AG09309 (cell line): ENCODE measurements around the gene NKAPL.

Experiments
- DNase-seq: peaks from one replicate; pipeline ENCODE4 v3.0.0-alpha.2; 2010; ENCODE audit warnings: low read depth
- H3K4me3 ChIP-seq: 2 replicates; pipeline ENCODE4 v1.5.1; 2011; ENCODE audit warnings: mild to moderate bottlenecking, low read depth, low read length, moderate library complexity; ENCODE audit not compliant: control insufficient read depth
- TF ChIP-seq, protein P1 (sequence below): IDR thresholded peaks from 2 replicates; pipeline ENCODE4 v1.5.1; 2011; ENCODE audit warnings: mild to moderate bottlenecking, low read depth, low read length, inconsistent platforms; ENCODE audit not compliant: insufficient read depth, control insufficient read depth; ENCODE audit errors: missing control alignments

NKAPL gene

DNA sequence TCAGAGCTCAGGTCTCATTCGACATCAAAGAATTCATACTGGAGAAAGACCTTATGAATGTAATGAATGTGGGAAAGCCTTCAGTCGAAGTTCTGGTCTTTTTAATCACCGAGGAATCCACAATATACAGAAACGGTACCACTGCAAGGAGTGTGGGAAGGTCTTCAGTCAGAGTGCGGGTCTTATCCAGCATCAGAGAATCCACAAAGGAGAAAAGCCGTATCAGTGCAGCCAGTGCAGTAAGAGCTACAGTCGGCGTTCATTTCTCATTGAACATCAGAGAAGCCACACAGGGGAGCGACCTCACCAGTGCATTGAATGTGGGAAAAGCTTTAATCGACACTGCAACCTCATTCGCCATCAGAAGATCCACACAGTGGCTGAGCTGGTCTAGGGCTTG, 26.3 kb upstream of the NKAPL start:
- DNase-seq: no peak

DNA sequence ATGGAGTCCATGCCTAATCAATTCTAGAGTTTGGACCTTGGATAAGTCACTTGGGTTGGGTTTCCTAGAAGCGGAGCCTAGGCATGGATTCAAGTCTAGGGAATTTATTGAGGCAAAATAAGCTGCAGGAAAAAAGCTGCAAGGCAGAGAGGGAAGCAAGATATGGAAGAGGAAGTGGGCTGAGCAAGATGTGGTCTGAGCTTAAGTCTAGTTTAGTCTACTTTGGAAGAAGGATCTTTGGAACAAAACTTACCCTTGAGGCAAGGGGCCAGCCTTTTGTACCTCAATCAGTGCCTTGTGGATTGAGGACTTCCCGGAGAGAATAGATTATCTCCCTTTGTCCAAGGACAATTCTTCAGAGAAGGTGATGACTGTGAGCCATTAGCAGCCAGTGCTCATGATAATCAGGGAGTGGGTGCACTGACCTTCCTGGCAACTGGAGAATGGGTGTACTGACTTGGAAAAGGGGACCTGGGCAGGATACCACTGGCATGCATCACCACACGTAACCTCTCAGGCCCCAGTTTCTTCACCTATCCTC, 23.1 kb upstream of the NKAPL start:
- TF ChIP-seq, protein P1, sequence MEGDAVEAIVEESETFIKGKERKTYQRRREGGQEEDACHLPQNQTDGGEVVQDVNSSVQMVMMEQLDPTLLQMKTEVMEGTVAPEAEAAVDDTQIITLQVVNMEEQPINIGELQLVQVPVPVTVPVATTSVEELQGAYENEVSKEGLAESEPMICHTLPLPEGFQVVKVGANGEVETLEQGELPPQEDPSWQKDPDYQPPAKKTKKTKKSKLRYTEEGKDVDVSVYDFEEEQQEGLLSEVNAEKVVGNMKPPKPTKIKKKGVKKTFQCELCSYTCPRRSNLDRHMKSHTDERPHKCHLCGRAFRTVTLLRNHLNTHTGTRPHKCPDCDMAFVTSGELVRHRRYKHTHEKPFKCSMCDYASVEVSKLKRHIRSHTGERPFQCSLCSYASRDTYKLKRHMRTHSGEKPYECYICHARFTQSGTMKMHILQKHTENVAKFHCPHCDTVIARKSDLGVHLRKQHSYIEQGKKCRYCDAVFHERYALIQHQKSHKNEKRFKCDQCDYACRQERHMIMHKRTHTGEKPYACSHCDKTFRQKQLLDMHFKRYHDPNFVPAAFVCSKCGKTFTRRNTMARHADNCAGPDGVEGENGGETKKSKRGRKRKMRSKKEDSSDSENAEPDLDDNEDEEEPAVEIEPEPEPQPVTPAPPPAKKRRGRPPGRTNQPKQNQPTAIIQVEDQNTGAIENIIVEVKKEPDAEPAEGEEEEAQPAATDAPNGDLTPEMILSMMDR: no peak
- H3K4me3 ChIP-seq: no peak overlapping the region
- no peak for DNase-seq

More for the DNA sequence above, 26.3 kb upstream of the NKAPL start:
- no peak overlapping the region for H3K4me3 ChIP-seq
- TF ChIP-seq, protein P1: no peak

DNA sequence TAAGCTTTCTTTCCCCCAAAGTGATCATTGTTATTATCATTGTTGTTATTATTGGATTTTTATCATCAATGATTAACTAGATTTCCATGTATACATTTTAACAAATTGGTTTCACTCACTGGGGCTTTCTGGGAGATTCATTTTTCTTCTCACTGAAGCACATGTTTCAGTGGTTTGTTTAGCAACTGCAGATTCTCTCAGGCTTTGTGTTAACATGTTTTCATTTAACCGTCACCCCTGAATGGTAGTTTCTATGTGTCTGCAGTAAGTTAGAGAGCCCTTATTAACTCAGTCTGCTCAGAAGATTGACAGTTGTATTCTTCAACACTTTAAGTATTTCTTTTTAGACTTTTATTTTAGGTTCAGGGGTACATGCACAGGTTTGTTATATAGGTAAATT, 19.5 kb upstream of the NKAPL start:
- TF ChIP-seq, protein P1: no peak
- no peak overlapping the region for H3K4me3 ChIP-seq
- no peak for DNase-seq

DNA sequence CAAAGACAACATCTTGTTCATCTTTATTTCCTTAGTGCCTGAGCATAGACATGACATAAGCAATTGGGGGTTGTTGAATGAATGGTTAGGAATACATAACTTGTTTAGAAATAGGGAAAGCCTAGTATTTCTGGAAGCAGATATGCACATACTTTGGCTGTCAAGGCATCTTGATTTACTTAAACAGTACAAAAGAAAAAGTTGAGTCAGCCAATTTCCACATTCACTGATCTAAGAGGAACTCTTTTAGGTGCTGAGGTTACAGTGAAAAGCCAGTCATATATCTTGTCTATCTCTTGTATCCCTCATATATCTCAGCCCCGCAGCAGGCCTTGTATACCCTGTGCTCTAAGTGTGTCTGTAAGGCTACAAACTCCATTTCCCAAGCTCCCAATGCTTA, 18.6 kb upstream of the NKAPL start:
- no peak overlapping the region for H3K4me3 ChIP-seq
- no peak for DNase-seq
- TF ChIP-seq, protein P1: no peak

DNA sequence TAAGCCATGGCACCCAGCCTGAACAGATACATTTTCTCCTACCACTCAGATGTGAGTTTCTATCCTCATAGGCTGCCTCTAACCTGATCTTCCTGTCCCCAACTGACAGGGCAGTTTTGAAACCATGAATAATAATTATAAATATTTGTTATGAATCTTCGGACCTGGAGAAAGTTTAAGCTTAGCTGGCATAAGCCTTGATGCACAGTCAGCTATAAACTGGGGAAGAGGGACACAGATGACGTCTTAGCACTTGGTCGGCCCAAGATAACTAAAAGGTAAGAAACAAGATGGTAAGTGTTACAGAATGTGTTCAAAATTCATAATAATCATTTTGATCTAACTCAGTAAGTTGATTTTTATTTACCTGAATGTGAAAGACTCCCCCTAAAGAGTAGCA, 15.2 kb upstream of the NKAPL start:
- TF ChIP-seq, protein P1: no peak
- no peak overlapping the region for H3K4me3 ChIP-seq
- DNase-seq: no peak

DNA sequence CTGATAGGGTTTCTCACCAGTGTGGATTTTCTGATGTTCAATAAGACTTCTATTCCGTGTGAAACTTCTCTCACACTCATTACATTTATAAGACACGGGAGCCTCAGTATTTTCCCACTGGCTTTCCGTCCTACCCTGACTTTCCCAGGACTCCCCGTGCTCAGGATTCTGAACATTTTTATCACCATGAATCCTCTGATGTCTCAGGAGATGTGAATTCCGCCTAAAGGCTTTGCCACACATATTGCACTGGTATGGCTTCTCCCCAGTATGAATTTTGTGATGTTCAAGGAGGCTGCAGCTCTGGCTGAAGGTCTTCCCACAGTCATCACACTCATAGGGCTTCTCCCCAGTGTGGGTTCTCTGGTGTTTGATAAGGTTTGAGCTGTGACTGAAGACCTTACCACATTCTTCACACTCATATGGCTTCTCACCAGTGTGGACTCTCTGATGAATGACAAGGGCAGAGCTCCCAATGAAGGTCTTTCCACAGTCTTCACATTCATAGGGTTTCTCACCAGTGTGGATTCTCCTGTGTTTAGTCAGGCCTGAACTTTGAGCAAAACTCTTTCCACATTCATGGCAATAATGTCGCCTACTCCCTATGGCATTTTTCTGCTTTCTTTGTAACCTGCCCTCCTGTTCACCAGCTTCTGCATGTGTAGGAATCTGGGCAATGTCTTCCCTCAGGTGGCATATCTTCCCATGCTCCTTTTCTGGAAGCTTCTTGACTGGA, 13.7 kb upstream of the NKAPL start:
- no peak overlapping the region for H3K4me3 ChIP-seq
- TF ChIP-seq, protein P1: no peak
- no peak for DNase-seq
